Kidney (tissue), 14 donors: ENCODE measurements around the gene SREK1. TPM values are rescaled to one million over a fixed set of nuclear protein-coding genes. Genes with fewer than 3 reads are reported as not detected.

ENCODE experiments used
- DNase-seq, 5 donors: peaks; one replicate each; pipeline ENCODE4 v3.0.0-alpha.2; 2013 to 2020
- FAIRE-seq: peaks from 2 replicates; lab custom pipeline; 2012; peaks lifted over from hg19 to GRCh38; lab: Jason Lieb, UNC
- H3K27ac ChIP-seq, 2 donors: one replicate each; pipeline ENCODE4 v1.7.0; 2013; ENCODE audit warnings: low read depth in 2 of 2, low read length in 2 of 2, inconsistent platforms in 1 of 2
- H3K27me3 ChIP-seq: one replicate; pipeline ENCODE4 v1.7.1; 2013; ENCODE audit warnings: low read length, inconsistent platforms; ENCODE audit not compliant: control insufficient read depth, insufficient read depth
- H3K36me3 ChIP-seq, 3 donors: one replicate each; pipeline versions ENCODE4 v1.7.0 to v1.7.1; 2013; ENCODE audit warnings: low read length in 3 of 3, control low read depth in 1 of 3, inconsistent platforms in 1 of 3; ENCODE audit not compliant: insufficient read depth in 3 of 3, control insufficient read depth in 2 of 3
- H3K4me1 ChIP-seq, 3 donors: one replicate each; pipeline versions ENCODE4 v1.7.0 to v1.7.1; 2013; ENCODE audit warnings: low read length in 3 of 3, inconsistent platforms in 1 of 3, low read depth in 1 of 3; ENCODE audit not compliant: control insufficient read depth in 2 of 3, insufficient read depth in 2 of 3
- H3K4me3 ChIP-seq, 3 donors: one replicate each; pipeline versions ENCODE4 v1.7.0 to v1.8.1; 2013; ENCODE audit warnings: low read length in 3 of 3, control low read depth in 1 of 3, inconsistent platforms in 1 of 3
- H3K9ac ChIP-seq, 3 donors: one replicate each; pipeline versions ENCODE4 v1.7.0 to v1.7.1; 2013; ENCODE audit warnings: low read length in 3 of 3, control low read depth in 1 of 3, inconsistent platforms in 1 of 3
- H3K9me3 ChIP-seq, 3 donors: one replicate each; pipeline versions ENCODE4 v1.7.0 to v1.7.1; 2013; ENCODE audit warnings: low read length in 3 of 3, control low read depth in 1 of 3, inconsistent platforms in 1 of 3; ENCODE audit not compliant: control insufficient read depth in 2 of 3, insufficient read depth in 1 of 3
- intact Hi-C: fragments of 100-400 bp; cut with DNase I; formaldehyde crosslinking; loops from one replicate; pipeline ENCODE4 v1.11.1; 2022
- polyA plus RNA-seq: library from polyadenylated mRNA; stranded (reverse); fragments of 350-450 nt; fragmentation: Illumina TruSeq; extraction: RNeasy Lipid Tissue Mini Kit (QIAGEN cat#74804); gene quantifications from one replicate; pipeline ENCODE4 v1.2.3, GENCODE V29; 2014; ENCODE audit warnings: low read depth, low replicate concordance; ENCODE audit not compliant: insufficient read depth
- total RNA-seq: library from RNA; stranded (reverse); fragmentation: NEBNext Ultra II Directional; extraction: Animal tissue kit (Norgen Biotek cat#: 25700); gene quantifications from one replicate; pipeline ENCODE4 v1.2.1, GENCODE V29; 2021
- TF ChIP-seq, protein P1 (sequence below): IDR thresholded peaks from 3 replicates; pipeline ENCODE4 v1.5.1; 2012; ENCODE audit warnings: mild to moderate bottlenecking, moderate library complexity, borderline replicate concordance; ENCODE audit not compliant: insufficient read depth; ENCODE audit errors: extremely low read depth
- donor health status: control.
- donor health status: control.
- donor health status: control.
- donor health status: control.
- donor health status: control.
- donor health status: DM: yes; HTN: yes; CAD: no.
- donor health status: Normal renal cell carcinoma (clear cell type).

Gene SREK1
- total and polyA plus RNA-seq, 2 donors from 2014 or later: 22.2 to 70.0 TPM

DNA sequence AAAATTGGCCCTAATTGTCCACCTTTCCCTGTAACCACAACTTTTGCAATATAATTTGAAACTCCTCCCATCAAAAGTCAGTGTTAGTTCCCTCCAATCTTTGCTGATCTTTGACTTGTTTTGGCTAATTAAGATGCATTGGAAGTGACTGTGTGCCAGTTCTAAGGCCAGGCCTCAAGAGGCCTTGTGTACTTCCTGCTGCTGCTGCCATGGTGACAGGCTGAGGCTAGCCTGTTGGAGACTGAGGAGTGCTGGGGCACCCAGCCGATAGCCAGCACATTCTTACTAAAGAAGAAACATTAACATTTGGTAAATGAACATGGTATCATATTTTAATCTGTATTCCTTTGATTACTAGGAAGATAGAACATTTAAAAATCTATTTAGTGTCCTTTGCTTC lies 86.5 kb downstream of the SREK1 start:
- H3K4me1 ChIP-seq: no peaks in the 10 kb centered on the region
- DNase-seq (no peak), FAIRE-seq (no peak)
- intact Hi-C loops: no loop called here
- TF ChIP-seq, protein P1, sequence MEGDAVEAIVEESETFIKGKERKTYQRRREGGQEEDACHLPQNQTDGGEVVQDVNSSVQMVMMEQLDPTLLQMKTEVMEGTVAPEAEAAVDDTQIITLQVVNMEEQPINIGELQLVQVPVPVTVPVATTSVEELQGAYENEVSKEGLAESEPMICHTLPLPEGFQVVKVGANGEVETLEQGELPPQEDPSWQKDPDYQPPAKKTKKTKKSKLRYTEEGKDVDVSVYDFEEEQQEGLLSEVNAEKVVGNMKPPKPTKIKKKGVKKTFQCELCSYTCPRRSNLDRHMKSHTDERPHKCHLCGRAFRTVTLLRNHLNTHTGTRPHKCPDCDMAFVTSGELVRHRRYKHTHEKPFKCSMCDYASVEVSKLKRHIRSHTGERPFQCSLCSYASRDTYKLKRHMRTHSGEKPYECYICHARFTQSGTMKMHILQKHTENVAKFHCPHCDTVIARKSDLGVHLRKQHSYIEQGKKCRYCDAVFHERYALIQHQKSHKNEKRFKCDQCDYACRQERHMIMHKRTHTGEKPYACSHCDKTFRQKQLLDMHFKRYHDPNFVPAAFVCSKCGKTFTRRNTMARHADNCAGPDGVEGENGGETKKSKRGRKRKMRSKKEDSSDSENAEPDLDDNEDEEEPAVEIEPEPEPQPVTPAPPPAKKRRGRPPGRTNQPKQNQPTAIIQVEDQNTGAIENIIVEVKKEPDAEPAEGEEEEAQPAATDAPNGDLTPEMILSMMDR: no peak
- H3K9ac ChIP-seq: no peak overlapping the region
- no peaks in the 10 kb centered on the region for H3K27me3 ChIP-seq
- no peaks in the 10 kb centered on the region for H3K36me3 ChIP-seq
- peaks cover 0 to 5% (median 0%) of the 10 kb centered on the region in 3 donors for H3K9me3 ChIP-seq
- H3K4me3 ChIP-seq: no peak overlapping the region
- no peak overlapping the region for H3K27ac ChIP-seq

DNA sequence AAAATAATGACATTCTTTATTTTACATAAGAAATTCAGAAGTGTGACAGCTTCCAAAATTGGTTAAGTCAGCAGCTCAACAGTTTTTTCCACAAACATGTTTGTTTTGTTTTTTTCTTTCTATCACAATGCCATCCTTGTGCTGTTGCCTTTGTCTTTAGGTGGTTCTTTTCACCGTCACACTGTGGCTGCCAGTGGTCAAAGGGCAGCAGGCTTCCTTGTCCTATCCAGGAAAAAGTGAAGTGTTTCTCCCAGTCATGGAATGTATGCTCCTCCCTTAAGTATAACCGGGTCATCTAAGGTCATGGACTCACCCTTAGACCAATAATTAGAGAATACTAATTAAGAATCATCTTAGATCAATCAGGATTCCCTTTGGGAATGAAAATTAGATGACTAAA lies 87.4 kb downstream of the SREK1 start:
- Histone ChIP-seq H3K9ac (no peak overlapping the region), H3K9me3 (no peaks in the 10 kb centered on the region), H3K36me3 (no peaks in the 10 kb centered on the region), H3K4me1 (no peaks in the 10 kb centered on the region), H3K27me3 (no peaks in the 10 kb centered on the region), H3K27ac (no peak overlapping the region), H3K4me3 (no peak overlapping the region)
- TF ChIP-seq, protein P1: no peak
- FAIRE-seq (no peak), DNase-seq (no peak)
- intact Hi-C loops: no loop called here

DNA sequence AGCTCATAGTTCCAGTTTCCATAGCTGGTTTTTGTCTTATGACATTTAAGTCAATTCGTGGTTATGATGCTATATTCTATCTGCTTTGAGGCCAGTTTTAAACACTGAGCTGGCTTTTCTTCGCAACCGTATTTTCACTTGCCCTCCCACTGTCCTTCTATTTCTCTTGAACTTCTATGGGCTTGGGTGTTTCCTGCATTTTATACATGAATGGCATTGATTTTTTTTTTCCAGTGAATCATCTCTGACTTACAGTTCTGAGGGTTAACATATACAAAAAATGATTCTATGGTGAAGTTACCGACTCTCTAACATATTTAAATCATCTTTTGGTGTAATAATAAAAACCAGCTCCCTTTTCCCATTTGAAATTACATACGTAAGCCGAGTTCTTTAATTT lies 88.2 kb downstream of the SREK1 start:
- no peaks in the 10 kb centered on the region for H3K27me3 ChIP-seq
- no peak for FAIRE-seq
- no peaks in the 10 kb centered on the region for H3K4me1 ChIP-seq
- DNase-seq: no peak
- H3K9ac ChIP-seq: no peak overlapping the region
- intact Hi-C loops: no loop called here
- TF ChIP-seq, protein P1: no peak
- no peak overlapping the region for H3K4me3 ChIP-seq
- no peaks in the 10 kb centered on the region for H3K36me3 ChIP-seq
- H3K27ac ChIP-seq: no peak overlapping the region
- no peaks in the 10 kb centered on the region for H3K9me3 ChIP-seq
